HFF-Myc (cell line): ENCODE results near the gene BRS3.
"Not testable (repeated sequence)": the region's sequence is repeated elsewhere in the genome, so short reads cannot be mapped to it uniquely, and the experiment has no call there.

ENCODE experiments used
- DNase-seq: peaks from one replicate; pipeline ENCODE4 v3.0.0-alpha.2; 2011; ENCODE audit warnings: low read depth; ENCODE audit errors: extremely low read depth
- H3K4me3 ChIP-seq: replicated peaks from 2 replicates; pipeline ENCODE4 v1.5.1; 2011; ENCODE audit warnings: low read depth, mild to moderate bottlenecking, control low read depth, low read length
- TF ChIP-seq, protein P1 (sequence below): IDR thresholded peaks from 2 replicates; pipeline ENCODE4 v1.5.1; 2012; ENCODE audit warnings: mild to moderate bottlenecking, low read depth, low read length, control low read depth; ENCODE audit errors: missing control alignments

Gene BRS3

DNA sequence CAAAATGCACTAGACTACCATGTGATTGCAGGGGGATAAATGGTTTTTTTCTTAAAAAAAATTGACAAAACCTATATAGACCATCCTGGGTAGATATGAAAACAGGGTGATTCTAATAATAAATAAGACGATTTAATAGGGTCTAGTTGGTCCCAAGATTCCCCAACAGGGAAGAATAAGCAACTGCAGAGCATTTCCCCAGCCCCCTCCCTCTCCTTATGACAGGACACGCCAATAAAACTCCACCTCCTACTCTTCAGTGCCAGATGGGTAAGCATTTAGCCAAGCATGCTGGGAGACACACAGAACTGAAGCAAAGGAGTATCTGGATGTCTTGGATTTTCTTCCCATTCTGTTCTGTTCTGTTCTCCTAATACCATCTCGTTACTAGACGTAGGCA is at the start of gene BRS3:
BRS3 (plus strand) TSS at position 301 of the 400 bp plus-strand sequence. CDS start 168 bp downstream, outside the sequence.
- no peak within 1 kb of the TSS for H3K4me3 ChIP-seq
- no peak for DNase-seq
- TF ChIP-seq, protein P1, sequence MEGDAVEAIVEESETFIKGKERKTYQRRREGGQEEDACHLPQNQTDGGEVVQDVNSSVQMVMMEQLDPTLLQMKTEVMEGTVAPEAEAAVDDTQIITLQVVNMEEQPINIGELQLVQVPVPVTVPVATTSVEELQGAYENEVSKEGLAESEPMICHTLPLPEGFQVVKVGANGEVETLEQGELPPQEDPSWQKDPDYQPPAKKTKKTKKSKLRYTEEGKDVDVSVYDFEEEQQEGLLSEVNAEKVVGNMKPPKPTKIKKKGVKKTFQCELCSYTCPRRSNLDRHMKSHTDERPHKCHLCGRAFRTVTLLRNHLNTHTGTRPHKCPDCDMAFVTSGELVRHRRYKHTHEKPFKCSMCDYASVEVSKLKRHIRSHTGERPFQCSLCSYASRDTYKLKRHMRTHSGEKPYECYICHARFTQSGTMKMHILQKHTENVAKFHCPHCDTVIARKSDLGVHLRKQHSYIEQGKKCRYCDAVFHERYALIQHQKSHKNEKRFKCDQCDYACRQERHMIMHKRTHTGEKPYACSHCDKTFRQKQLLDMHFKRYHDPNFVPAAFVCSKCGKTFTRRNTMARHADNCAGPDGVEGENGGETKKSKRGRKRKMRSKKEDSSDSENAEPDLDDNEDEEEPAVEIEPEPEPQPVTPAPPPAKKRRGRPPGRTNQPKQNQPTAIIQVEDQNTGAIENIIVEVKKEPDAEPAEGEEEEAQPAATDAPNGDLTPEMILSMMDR, result no peak

GRCh38 chrX:136438192-136438591 is 49.6 kb upstream of the BRS3 start:
- no peak overlapping the region for H3K4me3 ChIP-seq
- no peak for DNase-seq
- TF ChIP-seq, protein P1, result no peak

- H3K4me3 ChIP-seq, DNase-seq: not testable (repeated sequence)
These were observed 42.1 kb upstream of the BRS3 start for GRCh38 chrX:136445674-136446073.

DNA sequence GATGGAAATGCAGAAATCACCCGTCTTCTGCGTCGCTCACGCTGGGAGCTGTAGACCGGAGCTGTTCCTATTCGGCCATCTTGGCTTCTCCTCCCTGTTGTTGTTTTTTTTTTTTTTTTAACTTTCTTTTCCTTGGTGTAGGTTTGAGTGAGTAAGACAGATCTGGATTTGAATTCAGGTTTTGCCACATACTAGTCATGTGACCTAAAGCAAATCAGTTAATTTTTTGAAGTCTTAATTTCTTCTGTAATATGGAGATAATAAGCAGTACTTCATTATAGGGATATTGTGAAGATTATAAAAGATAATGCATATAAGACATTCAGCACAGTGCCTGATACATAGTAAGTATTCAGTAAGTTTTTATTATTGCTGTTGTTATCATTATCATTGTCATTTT is 41.5 kb upstream of the BRS3 start:
- DNase-seq, result no peak
- no peak overlapping the region for H3K4me3 ChIP-seq
- TF ChIP-seq, protein P1, result no peak

GRCh38 chrX:136447308-136447707 is 40.4 kb upstream of the BRS3 start:
- TF ChIP-seq, protein P1, result no peak
- no peak for DNase-seq

DNA sequence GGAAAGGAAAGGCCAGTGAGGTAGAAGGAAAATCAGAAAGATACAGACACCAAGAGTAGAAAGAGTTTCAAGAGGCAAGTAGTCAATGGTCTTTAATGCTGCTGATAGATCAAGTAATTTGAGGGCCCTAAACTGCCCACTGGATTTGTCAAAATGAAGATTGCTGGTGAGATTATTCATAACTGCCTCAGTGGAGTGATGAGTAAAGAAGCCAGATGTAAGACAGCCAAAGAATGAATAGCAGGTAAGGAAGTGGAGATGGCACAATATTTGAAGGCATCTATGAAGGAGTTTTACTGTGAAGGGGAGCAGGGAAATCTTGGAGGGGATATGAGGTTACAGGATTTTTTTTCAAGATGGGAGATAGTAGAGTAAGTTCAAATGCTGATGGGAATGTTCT is 39.8 kb upstream of the BRS3 start:
- DNase-seq, result no peak
- no peak overlapping the region for H3K4me3 ChIP-seq
- TF ChIP-seq, protein P1, result no peak

More at GRCh38 chrX:136447308-136447707, 40.4 kb upstream of the BRS3 start:
- no peak overlapping the region for H3K4me3 ChIP-seq

GRCh38 chrX:136450050-136450830 is 37.5 kb upstream of the BRS3 start:
- no peak overlapping the region for H3K4me3 ChIP-seq
- no peak for DNase-seq
- TF ChIP-seq, protein P1, result no peak
